ENCODE measurements around the gene THOC2.
A peak's percentile ranks its signal among the peaks of the same experiment; 100 is the strongest.
"Not testable (repeated sequence)": the region's sequence is repeated elsewhere in the genome, so short reads cannot be mapped to it uniquely, and the experiment has no call there.

THOC2 gene

GRCh38 chrX:123736333-123736921 is 3.6 kb upstream of the THOC2 start:
- peak; percentile 3 for DNase-seq

- DNase-seq = not testable (repeated sequence)
These were observed 2.3 kb upstream of the THOC2 start for GRCh38 chrX:123735137-123735536.

GRCh38 chrX:123734079-123734478 is 1.2 kb upstream of the THOC2 start:
- DNase-seq = not testable (repeated sequence)

GRCh38 chrX:123731987-123732669 is 724 bp downstream of the THOC2 start:
- peak; percentile 57 for DNase-seq

GRCh38 chrX:123731258-123731986 is 1.4 kb downstream of the THOC2 start:
- no peak for DNase-seq

GRCh38 chrX:123728554-123728953 is 4.3 kb downstream of the THOC2 start:
- DNase-seq = no peak

GRCh38 chrX:123728016-123728415 is 4.8 kb downstream of the THOC2 start:
- no peak for DNase-seq

GRCh38 chrX:123722193-123722592 is 10.7 kb downstream of the THOC2 start:
- not testable (repeated sequence) for DNase-seq

GRCh38 chrX:123720486-123720885 is 12.4 kb downstream of the THOC2 start:
- peak; percentile 73 for DNase-seq

- DNase-seq = no peak
These were observed 19.0 kb downstream of the THOC2 start for GRCh38 chrX:123713841-123714240.

GRCh38 chrX:123713434-123713833 is 19.4 kb downstream of the THOC2 start:
- no peak for DNase-seq

GRCh38 chrX:123711201-123711600 is 21.7 kb downstream of the THOC2 start:
- DNase-seq = not testable (repeated sequence)

GRCh38 chrX:123704781-123705180 is 28.1 kb downstream of the THOC2 start:
- no peak for DNase-seq

- DNase-seq = no peak
These were observed 33.8 kb downstream of the THOC2 start for GRCh38 chrX:123698979-123699520.

GRCh38 chrX:123696334-123696733 is 36.5 kb downstream of the THOC2 start:
- no peak for DNase-seq

GRCh38 chrX:123695242-123695641 is 37.6 kb downstream of the THOC2 start:
- DNase-seq = no peak

- no peak for DNase-seq
These were observed 41.1 kb downstream of the THOC2 start for GRCh38 chrX:123691776-123692175.

- DNase-seq = no peak
These were observed 44.3 kb downstream of the THOC2 start for GRCh38 chrX:123688524-123688923.

GRCh38 chrX:123685232-123685631 is 47.6 kb downstream of the THOC2 start:
- no peak for DNase-seq

- no peak for DNase-seq
These were observed 50.7 kb downstream of the THOC2 start for GRCh38 chrX:123682186-123682585.

- DNase-seq = not testable (repeated sequence)
These were observed 53.0 kb downstream of the THOC2 start for GRCh38 chrX:123679733-123680460.

- no peak for DNase-seq
These were observed 57.7 kb downstream of the THOC2 start for GRCh38 chrX:123675154-123675553.

- no peak for DNase-seq
These were observed 59.0 kb downstream of the THOC2 start for GRCh38 chrX:123673813-123674212.
